Sigmoid colon (tissue), 3 donors: ENCODE measurements around the gene PCDHAC1.

Experiments used
- POLR2A ChIP-seq, 2 donors: fragments of 450-650 bp; IDR thresholded peaks; one replicate each; pipeline ENCODE4 v1.6.1; 2016; ENCODE audit warnings: antibody characterized with exemption in 2 of 2, mild to moderate bottlenecking in 2 of 2, moderate library complexity in 2 of 2
- TF ChIP-seq, protein P1 (sequence below), 4 experiments: fragments of 450-650 bp in 3 of 4; fragments of 200-600 bp in 1 of 4; IDR thresholded peaks; one replicate each; pipeline ENCODE4 v1.5.1; 2016 to 2019; ENCODE audit warnings: antibody characterized with exemption in 4 of 4, mild to moderate bottlenecking in 3 of 4, moderate library complexity in 2 of 4

GRCh38 chr5:140951636-140952035 is 25.5 kb downstream of the PCDHAC1 start:
- no peak for TF ChIP-seq POLR2A (IDR thresholded peaks at IDR 0.05)
- TF ChIP-seq, protein P1, sequence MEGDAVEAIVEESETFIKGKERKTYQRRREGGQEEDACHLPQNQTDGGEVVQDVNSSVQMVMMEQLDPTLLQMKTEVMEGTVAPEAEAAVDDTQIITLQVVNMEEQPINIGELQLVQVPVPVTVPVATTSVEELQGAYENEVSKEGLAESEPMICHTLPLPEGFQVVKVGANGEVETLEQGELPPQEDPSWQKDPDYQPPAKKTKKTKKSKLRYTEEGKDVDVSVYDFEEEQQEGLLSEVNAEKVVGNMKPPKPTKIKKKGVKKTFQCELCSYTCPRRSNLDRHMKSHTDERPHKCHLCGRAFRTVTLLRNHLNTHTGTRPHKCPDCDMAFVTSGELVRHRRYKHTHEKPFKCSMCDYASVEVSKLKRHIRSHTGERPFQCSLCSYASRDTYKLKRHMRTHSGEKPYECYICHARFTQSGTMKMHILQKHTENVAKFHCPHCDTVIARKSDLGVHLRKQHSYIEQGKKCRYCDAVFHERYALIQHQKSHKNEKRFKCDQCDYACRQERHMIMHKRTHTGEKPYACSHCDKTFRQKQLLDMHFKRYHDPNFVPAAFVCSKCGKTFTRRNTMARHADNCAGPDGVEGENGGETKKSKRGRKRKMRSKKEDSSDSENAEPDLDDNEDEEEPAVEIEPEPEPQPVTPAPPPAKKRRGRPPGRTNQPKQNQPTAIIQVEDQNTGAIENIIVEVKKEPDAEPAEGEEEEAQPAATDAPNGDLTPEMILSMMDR (IDR thresholded peaks at IDR 0.05), result no peak
